ENCODE measurements around the gene USP36.
A peak's percentile ranks its signal among the peaks of the same experiment; 100 is the strongest.

GRCh38 chr17:78883089-78883532, 42.5 kb upstream of the USP36 start:
- TF ChIP-seq POLR2AphosphoS5 (IDR thresholded peaks at IDR 0.05) (peak; percentile 73), CTCF (IDR thresholded peaks at IDR 0.05) (no peak), POLR2A (IDR thresholded peaks at IDR 0.05) (no peak)
